Subcutaneous adipose tissue (tissue), 4 donors: ENCODE data around the gene MGAT5B. TPM values are rescaled to one million over a fixed set of nuclear protein-coding genes. Genes with fewer than 3 reads are reported as not detected.

Experiments used
- total RNA-seq, 4 donors: library from RNA; depleted of rRNA; stranded (reverse); fragments of >200 nt; gene quantifications; one replicate each; pipeline ENCODE4 v1.1.0, GENCODE V29; 2016
- TF ChIP-seq, protein P1 (sequence below): fragments of 450-650 bp; IDR thresholded peaks from one replicate; pipeline ENCODE4 v1.5.1; 2016; ENCODE audit warnings: low read depth, mild to moderate bottlenecking, control low read depth, antibody characterized with exemption, moderate library complexity

MGAT5B gene
- total RNA-seq, 4 donors from 2014 or later, result 0.19 to 0.88 TPM; not detected in 2

DNA sequence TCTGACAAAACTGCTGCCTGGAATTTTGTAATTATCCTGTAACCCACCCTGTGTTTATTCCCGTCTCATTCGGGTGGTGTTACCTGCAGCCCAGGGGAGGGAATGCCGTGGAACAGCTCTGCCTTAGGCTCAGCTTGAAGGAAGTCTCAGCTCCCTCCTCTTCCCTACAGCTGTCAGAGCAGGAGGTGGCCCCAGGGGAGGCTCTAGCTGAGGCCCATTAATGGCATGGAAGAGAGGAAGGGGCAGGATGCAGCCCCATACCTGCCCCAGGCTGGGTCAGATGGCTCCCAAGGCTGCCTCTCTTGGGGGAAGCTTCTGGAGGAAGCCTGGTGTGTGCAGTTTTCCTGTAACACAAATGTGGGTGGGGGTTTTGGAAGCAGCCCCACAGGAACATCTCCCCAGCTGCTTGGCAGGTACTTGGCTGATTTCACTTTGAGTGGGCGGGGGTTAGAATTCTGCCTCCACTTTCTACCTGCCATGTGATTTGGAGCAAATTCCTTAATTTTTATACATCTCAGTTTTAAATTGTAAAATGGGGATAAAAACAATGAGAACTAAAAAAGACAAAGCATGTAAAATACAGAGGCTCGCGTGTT, 103.9 kb downstream of the MGAT5B start:
- TF ChIP-seq, protein P1, sequence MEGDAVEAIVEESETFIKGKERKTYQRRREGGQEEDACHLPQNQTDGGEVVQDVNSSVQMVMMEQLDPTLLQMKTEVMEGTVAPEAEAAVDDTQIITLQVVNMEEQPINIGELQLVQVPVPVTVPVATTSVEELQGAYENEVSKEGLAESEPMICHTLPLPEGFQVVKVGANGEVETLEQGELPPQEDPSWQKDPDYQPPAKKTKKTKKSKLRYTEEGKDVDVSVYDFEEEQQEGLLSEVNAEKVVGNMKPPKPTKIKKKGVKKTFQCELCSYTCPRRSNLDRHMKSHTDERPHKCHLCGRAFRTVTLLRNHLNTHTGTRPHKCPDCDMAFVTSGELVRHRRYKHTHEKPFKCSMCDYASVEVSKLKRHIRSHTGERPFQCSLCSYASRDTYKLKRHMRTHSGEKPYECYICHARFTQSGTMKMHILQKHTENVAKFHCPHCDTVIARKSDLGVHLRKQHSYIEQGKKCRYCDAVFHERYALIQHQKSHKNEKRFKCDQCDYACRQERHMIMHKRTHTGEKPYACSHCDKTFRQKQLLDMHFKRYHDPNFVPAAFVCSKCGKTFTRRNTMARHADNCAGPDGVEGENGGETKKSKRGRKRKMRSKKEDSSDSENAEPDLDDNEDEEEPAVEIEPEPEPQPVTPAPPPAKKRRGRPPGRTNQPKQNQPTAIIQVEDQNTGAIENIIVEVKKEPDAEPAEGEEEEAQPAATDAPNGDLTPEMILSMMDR, result no peak

GRCh38 chr17:76973040-76973439, 104.8 kb downstream of the MGAT5B start:
- TF ChIP-seq, protein P1, result no peak

DNA sequence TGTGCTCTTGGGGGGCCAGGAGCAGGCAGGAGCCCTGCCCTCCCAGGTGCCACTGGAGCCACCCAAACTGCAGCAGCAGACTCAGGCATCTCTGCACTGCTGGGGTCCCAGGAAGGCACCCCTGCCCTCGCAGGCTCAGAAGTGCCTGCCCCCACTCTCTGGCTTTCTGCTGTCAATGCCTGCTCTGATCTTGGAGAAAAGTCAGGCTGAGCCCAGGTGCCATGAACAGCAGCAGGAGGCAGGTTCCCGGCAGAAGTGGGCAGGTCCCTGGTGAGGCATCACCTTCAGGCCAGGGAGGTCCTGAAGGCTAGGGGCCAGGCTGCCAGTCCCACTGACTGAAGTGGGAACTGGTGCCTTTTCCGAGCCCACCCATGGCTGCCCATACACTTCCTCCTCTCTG, 106.5 kb downstream of the MGAT5B start:
- TF ChIP-seq, protein P1, result no peak

GRCh38 chr17:76981545-76982295, 113.5 kb downstream of the MGAT5B start:
- TF ChIP-seq, protein P1, result no peak

- TF ChIP-seq, protein P1, result no peak
These were observed 114.3 kb downstream of the MGAT5B start for GRCh38 chr17:76982408-76983074.

DNA sequence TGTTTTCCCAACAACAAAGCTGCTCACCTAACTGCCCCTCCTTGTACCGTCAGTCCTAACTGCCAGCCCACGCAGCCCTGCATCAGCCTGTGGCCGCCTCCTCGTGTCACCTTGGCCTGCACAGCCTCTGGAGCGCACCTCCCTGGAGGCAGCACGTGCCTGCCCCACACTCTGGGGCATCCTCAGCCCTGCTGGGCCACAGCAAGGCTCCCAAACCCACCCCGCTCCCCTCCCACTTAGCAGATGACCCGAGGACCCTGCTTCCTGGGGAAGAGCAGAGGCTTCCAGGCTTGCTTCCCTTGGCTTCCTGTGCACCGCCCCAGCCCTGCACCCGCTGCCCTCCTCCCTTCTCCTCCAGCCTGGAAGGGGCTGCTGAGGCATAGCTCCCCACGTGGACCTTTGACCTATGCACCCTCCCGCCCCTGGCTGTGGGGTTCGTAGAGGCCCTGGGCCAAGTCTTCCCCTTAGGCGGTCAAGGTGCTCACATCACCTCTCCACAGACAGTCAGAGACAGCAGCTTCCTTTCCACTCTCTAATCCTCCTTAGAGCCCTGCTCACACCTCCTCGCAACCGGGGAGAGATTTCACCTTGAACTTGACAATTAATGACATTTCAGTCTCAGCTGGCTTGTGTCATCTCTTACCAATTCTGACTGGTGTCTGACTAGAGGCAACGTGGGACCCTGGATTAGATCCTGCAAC, 115.0 kb downstream of the MGAT5B start:
- TF ChIP-seq, protein P1, result no peak

GRCh38 chr17:76986365-76986764, 118.2 kb downstream of the MGAT5B start:
- TF ChIP-seq, protein P1, result no peak
